Liver (tissue), 9 donors: Measurements from ENCODE around the gene GRIP2. TPM values are rescaled to one million over a fixed set of nuclear protein-coding genes. Genes with fewer than 3 reads are reported as not detected.

Source experiments
- DNase-seq: peaks from one replicate; pipeline ENCODE4 v3.0.0-alpha.2; 2017; ENCODE audit warnings: low spot score
- H3K27ac ChIP-seq, 2 donors: one replicate each; pipeline ENCODE4 v1.7.0; 2013; ENCODE audit warnings: inconsistent platforms in 2 of 2, low read length in 2 of 2, control low read depth in 1 of 2, low read depth in 1 of 2, mild to moderate bottlenecking in 1 of 2
- H3K27me3 ChIP-seq, 4 donors: one replicate each; pipeline versions ENCODE4 v1.6.1 to v1.7.0; 2013; ENCODE audit warnings: low read length in 3 of 4, inconsistent platforms in 1 of 4, mild to moderate bottlenecking in 1 of 4, moderate library complexity in 1 of 4; ENCODE audit not compliant: control insufficient read depth in 4 of 4, insufficient read depth in 4 of 4
- H3K36me3 ChIP-seq, 4 donors: one replicate each; pipeline versions ENCODE4 v1.6.1 to v1.7.0; 2013; ENCODE audit warnings: low read length in 3 of 4, mild to moderate bottlenecking in 3 of 4, low read depth in 1 of 4, moderate library complexity in 1 of 4; ENCODE audit not compliant: control insufficient read depth in 4 of 4, insufficient read depth in 3 of 4
- H3K4me1 ChIP-seq, 4 donors: one replicate each; pipeline versions ENCODE4 v1.6.1 to v1.7.0; 2013; ENCODE audit warnings: low read length in 3 of 4, mild to moderate bottlenecking in 3 of 4, moderate library complexity in 1 of 4; ENCODE audit not compliant: control insufficient read depth in 4 of 4, insufficient read depth in 4 of 4
- H3K4me3 ChIP-seq, 3 donors: one replicate each; pipeline versions ENCODE4 v1.6.1 to v1.7.0; 2013; ENCODE audit warnings: low read length in 3 of 3, control low read depth in 1 of 3, low read depth in 1 of 3, mild to moderate bottlenecking in 1 of 3
- H3K9ac ChIP-seq, 2 donors: one replicate each; pipeline ENCODE4 v1.7.0; 2013; ENCODE audit warnings: low read length in 2 of 2, mild to moderate bottlenecking in 2 of 2, moderate library complexity in 2 of 2, control low read depth in 1 of 2, low read depth in 1 of 2
- H3K9me3 ChIP-seq, 4 donors: one replicate each; pipeline versions ENCODE4 v1.6.1 to v1.7.0; 2013; ENCODE audit warnings: low read length in 3 of 4; ENCODE audit not compliant: control insufficient read depth in 4 of 4
- EGR1 ChIP-seq, 2 donors: IDR thresholded peaks; 2 replicates each; pipeline ENCODE4 v1.6.1; 2016 to 2018; ENCODE audit warnings: antibody characterized with exemption in 2 of 2, low read depth in 2 of 2
- FOXA1 ChIP-seq: IDR thresholded peaks from 2 replicates; pipeline ENCODE4 v1.6.1; 2016; ENCODE audit warnings: antibody characterized with exemption
- FOXA2 ChIP-seq: IDR thresholded peaks from 2 replicates; pipeline ENCODE4 v1.6.1; 2016; ENCODE audit warnings: antibody characterized with exemption
- GABPA ChIP-seq, 2 donors: IDR thresholded peaks in 1 of 2; conservative IDR thresholded peaks in 1 of 2; 2 replicates each; pipeline ENCODE4 v1.6.1; 2016; ENCODE audit warnings: antibody characterized with exemption in 2 of 2, mild to moderate bottlenecking in 1 of 2, moderate library complexity in 1 of 2
- HNF4G ChIP-seq: IDR thresholded peaks from 2 replicates; pipeline ENCODE4 v1.6.1; 2016; ENCODE audit warnings: antibody characterized with exemption
- NR2F2 ChIP-seq: IDR thresholded peaks from 2 replicates; pipeline ENCODE4 v1.6.1; 2016; ENCODE audit warnings: antibody characterized with exemption
- RAD21 ChIP-seq, 2 donors: IDR thresholded peaks; 2 replicates each; pipeline ENCODE4 v1.6.1; 2016; ENCODE audit warnings: antibody characterized with exemption in 2 of 2, mild to moderate bottlenecking in 2 of 2
- RXRA ChIP-seq, 2 donors: IDR thresholded peaks; 2 replicates each; pipeline ENCODE4 v1.6.1; 2017 to 2018; ENCODE audit warnings: antibody characterized with exemption in 2 of 2, mild to moderate bottlenecking in 1 of 2
- SP1 ChIP-seq: IDR thresholded peaks from 2 replicates; pipeline ENCODE4 v1.6.1; 2018; ENCODE audit warnings: antibody characterized with exemption, mild to moderate bottlenecking
- TAF1 ChIP-seq: conservative IDR thresholded peaks from 2 replicates; pipeline ENCODE4 v1.6.1; 2016; ENCODE audit warnings: antibody characterized with exemption, mild to moderate bottlenecking
- YY1 ChIP-seq: IDR thresholded peaks from 2 replicates; pipeline ENCODE4 v1.6.1; 2016; ENCODE audit warnings: antibody characterized with exemption, mild to moderate bottlenecking
- WGBS: extraction: QIAGEN DNeasy Blood & Tissue Kit; methylation state at CpG from one replicate; pipeline ENCODE4 v1.1.7; 2013; 5-methylcytosine and 5-hydroxymethylcytosine counted together
- polyA plus RNA-seq, 2 donors: library from polyadenylated mRNA; stranded (reverse) in 1 of 2; unstranded in 1 of 2; fragments of 200-250 nt in 1 of 2; fragments of >200 nt in 1 of 2; fragmentation: Nextera tagmentation in 1 of 2; extraction: Ambion mirVana in 1 of 2; gene quantifications; one replicate each; pipeline versions ENCODE4 v1.2.1 to v1.2.3, GENCODE V29; 2013 to 2015
- total RNA-seq, 2 donors: library from RNA; depleted of rRNA; stranded (reverse); fragments of >200 nt; gene quantifications; one replicate each; pipeline ENCODE4 v1.2.3, GENCODE V29; 2014
- TF ChIP-seq, protein P1 (sequence below): IDR thresholded peaks from 2 replicates; pipeline ENCODE4 v1.6.1; 2016; ENCODE audit warnings: antibody characterized with exemption
- TF ChIP-seq, protein P2 (sequence below): fragments of 150-350 bp; IDR thresholded peaks from 2 replicates; pipeline ENCODE4 v1.5.1; 2017; ENCODE audit warnings: improper control_type of control experiment, low read depth, low read length; ENCODE audit not compliant: missing input control
- TF ChIP-seq, protein P3 (sequence below): IDR thresholded peaks from 2 replicates; pipeline ENCODE4 v1.6.1; 2016; ENCODE audit warnings: antibody characterized with exemption, mild to moderate bottlenecking
- TF ChIP-seq, protein P4 (sequence below): IDR thresholded peaks from 2 replicates; pipeline ENCODE4 v1.6.1; 2016; ENCODE audit warnings: antibody characterized with exemption
- TF ChIP-seq, protein P5 (sequence below): IDR thresholded peaks from 2 replicates; pipeline ENCODE4 v1.6.1; 2016; ENCODE audit warnings: antibody characterized with exemption
- donor health status: healthy.
- donor health status: healthy.
- donor health status: healthy.
- donor health status: healthy.
- donor health status: healthy.

GRIP2 gene
- total and polyA plus RNA-seq, 4 donors, result 0.05 to 0.33 (median 0.09) TPM; not detected in 1

DNA sequence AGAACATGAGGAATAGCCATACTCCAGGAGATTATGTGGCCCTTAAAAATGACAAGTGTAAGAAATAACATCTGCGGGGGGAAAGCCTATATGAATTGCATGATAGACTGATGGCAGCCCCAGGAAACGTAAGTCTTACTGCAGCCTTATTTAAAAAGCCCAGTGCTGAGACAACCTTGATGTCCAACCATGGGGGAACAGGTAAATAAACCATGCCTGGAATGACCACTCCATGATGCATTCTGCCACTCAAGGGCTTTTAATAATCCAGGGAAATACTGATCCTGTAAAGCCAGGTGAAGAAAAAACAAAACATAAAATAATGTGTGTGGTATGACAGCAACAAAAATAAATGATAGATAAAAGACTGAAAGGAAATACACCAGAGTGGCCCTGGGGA, 46.5 kb upstream of the GRIP2 start:
- Histone ChIP-seq H3K4me1 (peaks cover 0 to 5% (median under 1%) of the 10 kb centered on the region in 4 donors), H3K9ac (no peak overlapping the region), H3K27ac (no peak overlapping the region), H3K4me3 (no peak overlapping the region), H3K27me3 (no peaks in the 10 kb centered on the region), H3K36me3 (no peaks in the 10 kb centered on the region), H3K9me3 (no peaks in the 10 kb centered on the region)
- WGBS, result 91% methylated on average over 2 of the region's 2 CpGs
- no peak for TF ChIP-seq TAF1
- no peak for TF ChIP-seq NR2F2
- no peak for TF ChIP-seq RAD21 (IDR thresholded peaks at IDR 0.05)
- no peak for TF ChIP-seq YY1
- TF ChIP-seq, protein P1, sequence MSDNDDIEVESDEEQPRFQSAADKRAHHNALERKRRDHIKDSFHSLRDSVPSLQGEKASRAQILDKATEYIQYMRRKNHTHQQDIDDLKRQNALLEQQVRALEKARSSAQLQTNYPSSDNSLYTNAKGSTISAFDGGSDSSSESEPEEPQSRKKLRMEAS, result no peak
- no peak for TF ChIP-seq FOXA2
- TF ChIP-seq HNF4G, result no peak
- no peak for TF ChIP-seq RXRA (IDR thresholded peaks at IDR 0.05)
- TF ChIP-seq EGR1 (IDR thresholded peaks at IDR 0.05; ENCODE audit: low read depth in 2 of 2), result no peak
- TF ChIP-seq, protein P2, sequence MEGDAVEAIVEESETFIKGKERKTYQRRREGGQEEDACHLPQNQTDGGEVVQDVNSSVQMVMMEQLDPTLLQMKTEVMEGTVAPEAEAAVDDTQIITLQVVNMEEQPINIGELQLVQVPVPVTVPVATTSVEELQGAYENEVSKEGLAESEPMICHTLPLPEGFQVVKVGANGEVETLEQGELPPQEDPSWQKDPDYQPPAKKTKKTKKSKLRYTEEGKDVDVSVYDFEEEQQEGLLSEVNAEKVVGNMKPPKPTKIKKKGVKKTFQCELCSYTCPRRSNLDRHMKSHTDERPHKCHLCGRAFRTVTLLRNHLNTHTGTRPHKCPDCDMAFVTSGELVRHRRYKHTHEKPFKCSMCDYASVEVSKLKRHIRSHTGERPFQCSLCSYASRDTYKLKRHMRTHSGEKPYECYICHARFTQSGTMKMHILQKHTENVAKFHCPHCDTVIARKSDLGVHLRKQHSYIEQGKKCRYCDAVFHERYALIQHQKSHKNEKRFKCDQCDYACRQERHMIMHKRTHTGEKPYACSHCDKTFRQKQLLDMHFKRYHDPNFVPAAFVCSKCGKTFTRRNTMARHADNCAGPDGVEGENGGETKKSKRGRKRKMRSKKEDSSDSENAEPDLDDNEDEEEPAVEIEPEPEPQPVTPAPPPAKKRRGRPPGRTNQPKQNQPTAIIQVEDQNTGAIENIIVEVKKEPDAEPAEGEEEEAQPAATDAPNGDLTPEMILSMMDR, result no peak
- TF ChIP-seq FOXA1, result no peak
- no peak for DNase-seq

DNA sequence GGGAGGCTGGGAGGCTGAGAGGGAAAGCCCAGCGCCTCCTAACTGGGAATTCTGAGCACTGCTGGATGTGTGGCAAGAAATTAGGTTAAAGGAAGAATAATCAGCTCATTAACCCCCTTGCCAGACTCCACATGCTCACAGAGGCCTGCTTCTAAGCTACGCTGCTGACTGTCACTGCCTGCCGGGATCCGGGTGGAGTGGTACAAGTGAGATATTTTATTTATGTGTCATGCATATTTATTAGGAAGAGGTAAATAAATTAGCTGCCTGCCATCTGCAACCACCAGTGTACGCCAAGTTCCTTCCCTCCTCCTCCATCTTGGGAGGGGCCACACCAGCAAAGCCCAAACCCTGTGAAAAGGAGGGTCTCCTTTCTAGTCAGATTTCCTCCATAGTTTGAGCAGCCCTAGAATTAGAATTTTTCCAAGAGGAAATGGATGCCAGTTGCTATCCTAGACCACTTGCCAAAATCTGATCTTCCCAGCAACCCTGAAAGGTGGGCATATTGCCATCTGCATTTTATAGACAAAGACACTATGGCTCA, 43.5 kb upstream of the GRIP2 start:
- Histone ChIP-seq H3K27me3 (no peaks in the 10 kb centered on the region), H3K27ac (no peak overlapping the region), H3K9ac (no peak overlapping the region), H3K36me3 (no peaks in the 10 kb centered on the region), H3K4me3 (no peak overlapping the region), H3K4me1 (peaks cover 0 to 5% (median under 1%) of the 10 kb centered on the region in 4 donors), H3K9me3 (no peaks in the 10 kb centered on the region)
- WGBS, result 94% methylated on average over 5 of the region's 5 CpGs
- TF ChIP-seq EGR1 (IDR thresholded peaks at IDR 0.05; ENCODE audit: low read depth in 2 of 2), result no peak
- no peak for TF ChIP-seq SP1
- TF ChIP-seq HNF4G, result no peak
- TF ChIP-seq, protein P1, result no peak
- no peak for DNase-seq

DNA sequence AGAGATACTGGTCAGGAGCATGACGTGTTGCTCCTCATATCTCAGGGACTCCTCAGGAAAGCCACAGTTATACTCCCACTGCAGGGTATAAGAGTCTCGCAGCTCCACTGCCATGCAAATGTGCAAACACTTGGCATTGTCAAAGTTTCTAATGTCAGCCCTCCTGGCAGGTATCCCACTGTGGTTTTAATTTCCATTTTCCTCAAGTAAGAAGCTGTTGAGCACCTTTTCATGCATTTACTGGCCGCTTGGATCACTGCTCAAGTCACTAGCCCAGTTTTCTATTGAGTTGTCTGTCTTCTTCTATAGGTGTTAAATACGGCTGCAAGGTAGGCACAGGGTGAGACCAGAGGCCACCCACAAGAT, 41.9 kb upstream of the GRIP2 start:
- TF ChIP-seq, protein P3, sequence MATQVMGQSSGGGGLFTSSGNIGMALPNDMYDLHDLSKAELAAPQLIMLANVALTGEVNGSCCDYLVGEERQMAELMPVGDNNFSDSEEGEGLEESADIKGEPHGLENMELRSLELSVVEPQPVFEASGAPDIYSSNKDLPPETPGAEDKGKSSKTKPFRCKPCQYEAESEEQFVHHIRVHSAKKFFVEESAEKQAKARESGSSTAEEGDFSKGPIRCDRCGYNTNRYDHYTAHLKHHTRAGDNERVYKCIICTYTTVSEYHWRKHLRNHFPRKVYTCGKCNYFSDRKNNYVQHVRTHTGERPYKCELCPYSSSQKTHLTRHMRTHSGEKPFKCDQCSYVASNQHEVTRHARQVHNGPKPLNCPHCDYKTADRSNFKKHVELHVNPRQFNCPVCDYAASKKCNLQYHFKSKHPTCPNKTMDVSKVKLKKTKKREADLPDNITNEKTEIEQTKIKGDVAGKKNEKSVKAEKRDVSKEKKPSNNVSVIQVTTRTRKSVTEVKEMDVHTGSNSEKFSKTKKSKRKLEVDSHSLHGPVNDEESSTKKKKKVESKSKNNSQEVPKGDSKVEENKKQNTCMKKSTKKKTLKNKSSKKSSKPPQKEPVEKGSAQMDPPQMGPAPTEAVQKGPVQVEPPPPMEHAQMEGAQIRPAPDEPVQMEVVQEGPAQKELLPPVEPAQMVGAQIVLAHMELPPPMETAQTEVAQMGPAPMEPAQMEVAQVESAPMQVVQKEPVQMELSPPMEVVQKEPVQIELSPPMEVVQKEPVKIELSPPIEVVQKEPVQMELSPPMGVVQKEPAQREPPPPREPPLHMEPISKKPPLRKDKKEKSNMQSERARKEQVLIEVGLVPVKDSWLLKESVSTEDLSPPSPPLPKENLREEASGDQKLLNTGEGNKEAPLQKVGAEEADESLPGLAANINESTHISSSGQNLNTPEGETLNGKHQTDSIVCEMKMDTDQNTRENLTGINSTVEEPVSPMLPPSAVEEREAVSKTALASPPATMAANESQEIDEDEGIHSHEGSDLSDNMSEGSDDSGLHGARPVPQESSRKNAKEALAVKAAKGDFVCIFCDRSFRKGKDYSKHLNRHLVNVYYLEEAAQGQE, result no peak
- TF ChIP-seq SP1, result no peak
- TF ChIP-seq TAF1, result no peak
- TF ChIP-seq NR2F2, result no peak
- no peak for TF ChIP-seq GABPA (IDR thresholded peaks at IDR 0.05 in 1 of 2, conservative IDR thresholded peaks at IDR 0.05 in 1 of 2)
- no peak for TF ChIP-seq RAD21 (IDR thresholded peaks at IDR 0.05)
- TF ChIP-seq, protein P4, sequence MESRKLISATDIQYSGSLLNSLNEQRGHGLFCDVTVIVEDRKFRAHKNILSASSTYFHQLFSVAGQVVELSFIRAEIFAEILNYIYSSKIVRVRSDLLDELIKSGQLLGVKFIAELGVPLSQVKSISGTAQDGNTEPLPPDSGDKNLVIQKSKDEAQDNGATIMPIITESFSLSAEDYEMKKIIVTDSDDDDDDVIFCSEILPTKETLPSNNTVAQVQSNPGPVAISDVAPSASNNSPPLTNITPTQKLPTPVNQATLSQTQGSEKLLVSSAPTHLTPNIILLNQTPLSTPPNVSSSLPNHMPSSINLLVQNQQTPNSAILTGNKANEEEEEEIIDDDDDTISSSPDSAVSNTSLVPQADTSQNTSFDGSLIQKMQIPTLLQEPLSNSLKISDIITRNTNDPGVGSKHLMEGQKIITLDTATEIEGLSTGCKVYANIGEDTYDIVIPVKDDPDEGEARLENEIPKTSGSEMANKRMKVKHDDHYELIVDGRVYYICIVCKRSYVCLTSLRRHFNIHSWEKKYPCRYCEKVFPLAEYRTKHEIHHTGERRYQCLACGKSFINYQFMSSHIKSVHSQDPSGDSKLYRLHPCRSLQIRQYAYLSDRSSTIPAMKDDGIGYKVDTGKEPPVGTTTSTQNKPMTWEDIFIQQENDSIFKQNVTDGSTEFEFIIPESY, result no peak
- TF ChIP-seq, protein P1, result no peak
- TF ChIP-seq, protein P5, sequence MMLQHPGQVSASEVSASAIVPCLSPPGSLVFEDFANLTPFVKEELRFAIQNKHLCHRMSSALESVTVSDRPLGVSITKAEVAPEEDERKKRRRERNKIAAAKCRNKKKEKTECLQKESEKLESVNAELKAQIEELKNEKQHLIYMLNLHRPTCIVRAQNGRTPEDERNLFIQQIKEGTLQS, result no peak
- no peak for TF ChIP-seq YY1
- no peak for TF ChIP-seq FOXA1
- no peak for TF ChIP-seq EGR1 (IDR thresholded peaks at IDR 0.05; ENCODE audit: low read depth in 2 of 2)
- no peaks in the 10 kb centered on the region for H3K36me3 ChIP-seq
- no peak overlapping the region for H3K9ac ChIP-seq
- no peak for DNase-seq
- no peak overlapping the region for H3K27ac ChIP-seq
- H3K27me3 ChIP-seq, result no peaks in the 10 kb centered on the region
- no peak overlapping the region for H3K4me3 ChIP-seq
- no peaks in the 10 kb centered on the region for H3K9me3 ChIP-seq
- H3K4me1 ChIP-seq, result no peaks in the 10 kb centered on the region
- 83% methylated on average over 4 of the region's 4 CpGs for WGBS
